Esophagus mucosa (tissue), 1 donor: ENCODE results near the gene SH3YL1. TPM values are rescaled to one million over a fixed set of nuclear protein-coding genes. Genes with fewer than 3 reads are reported as not detected.
A peak's percentile ranks its signal among the peaks of the same experiment; 100 is the strongest.

ENCODE experiments used
- ATAC-seq: fragments of 200-7000 bp; cut with Tn5 transposase; one replicate; pipeline ENCODE4 v1.9.1; 2020
- total RNA-seq: library from RNA; stranded (reverse); gene quantifications from one replicate; pipeline ENCODE4 v1.2.4, GENCODE V29; 2023
- donor health status: DM: yes; HTN: yes; CAD: no.

SH3YL1 gene
- total RNA-seq, 1 donor from 2014 or later: 56.9 TPM

- ATAC-seq: no peak
These were observed 17.5 kb upstream of the SH3YL1 start for GRCh38 chr2:281381-281780.

GRCh38 chr2:280650-281110 is 16.8 kb upstream of the SH3YL1 start:
- ATAC-seq: no peak

GRCh38 chr2:279956-280649 is 16.3 kb upstream of the SH3YL1 start:
- ATAC-seq: no peak

- ATAC-seq: no peak
These were observed 15.5 kb upstream of the SH3YL1 start for GRCh38 chr2:279366-279765.

- no peak for ATAC-seq
These were observed 15.1 kb upstream of the SH3YL1 start for GRCh38 chr2:278927-279320.

- ATAC-seq: no peak
These were observed 14.6 kb upstream of the SH3YL1 start for GRCh38 chr2:278312-278926.

- ATAC-seq: no peak
These were observed 11.6 kb upstream of the SH3YL1 start for GRCh38 chr2:275466-275865.

- no peak for ATAC-seq
These were observed 10.7 kb upstream of the SH3YL1 start for GRCh38 chr2:274503-274902.

- ATAC-seq: no peak
These were observed 9.5 kb upstream of the SH3YL1 start for GRCh38 chr2:273333-273732.

GRCh38 chr2:271917-272316 is 8.1 kb upstream of the SH3YL1 start:
- ATAC-seq: no peak

- no peak for ATAC-seq
These were observed 7.0 kb upstream of the SH3YL1 start for GRCh38 chr2:270861-271260.

GRCh38 chr2:269356-270030 is 5.7 kb upstream of the SH3YL1 start:
- ATAC-seq: no peak

GRCh38 chr2:268323-268722 is 4.5 kb upstream of the SH3YL1 start:
- ATAC-seq: no peak

GRCh38 chr2:264493-265468 is 949 bp upstream of the SH3YL1 start, which contains the start of gene ACP1:
ACP1 (plus strand) TSS chr2:264947; CDS start chr2:264965, 18 bp downstream.
- ATAC-seq: peak; percentile 99

- ATAC-seq: no peak
These were observed 652 bp downstream of the SH3YL1 start for GRCh38 chr2:263022-263738.

- ATAC-seq: no peak
These were observed 1.7 kb downstream of the SH3YL1 start for GRCh38 chr2:262117-262516.

GRCh38 chr2:260507-261161 is 3.2 kb downstream of the SH3YL1 start:
- ATAC-seq: no peak

GRCh38 chr2:259789-260331 is 4.0 kb downstream of the SH3YL1 start:
- no peak for ATAC-seq

GRCh38 chr2:258933-259332 is 4.9 kb downstream of the SH3YL1 start:
- ATAC-seq: no peak

- no peak for ATAC-seq
These were observed 6.0 kb downstream of the SH3YL1 start for GRCh38 chr2:257842-258241.

GRCh38 chr2:257429-257828 is 6.4 kb downstream of the SH3YL1 start:
- ATAC-seq: no peak
